ENCODE measurements around the gene CARS2.
A peak's percentile ranks its signal among the peaks of the same experiment; 100 is the strongest.
"Not testable (repeated sequence)": the region's sequence is repeated elsewhere in the genome, so short reads cannot be mapped to it uniquely, and the experiment has no call there.

Gene CARS2

DNA sequence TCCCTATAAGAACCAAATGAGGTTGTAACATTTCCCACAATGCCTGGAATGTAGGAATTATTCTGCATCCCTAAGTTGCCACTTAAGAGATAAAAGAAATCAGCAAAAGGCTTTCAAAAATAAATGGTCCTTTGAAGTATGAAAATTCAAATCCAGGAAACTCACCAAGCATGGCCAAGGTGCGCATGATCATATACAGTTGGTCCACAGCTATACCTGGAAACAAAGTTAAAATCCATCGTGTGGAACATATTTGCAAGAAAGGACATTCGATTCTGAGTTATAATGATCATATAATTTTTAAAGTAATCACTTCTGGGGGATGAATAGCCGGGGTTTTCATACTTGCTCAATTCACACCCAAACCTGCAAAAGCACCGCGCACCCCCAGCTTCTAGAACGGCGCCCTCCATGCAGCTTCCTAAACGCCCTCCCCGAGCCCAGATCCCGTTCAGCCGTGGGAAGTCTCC lies 525 bp downstream of the CARS2 start:
- no peak for DNase-seq

DNA sequence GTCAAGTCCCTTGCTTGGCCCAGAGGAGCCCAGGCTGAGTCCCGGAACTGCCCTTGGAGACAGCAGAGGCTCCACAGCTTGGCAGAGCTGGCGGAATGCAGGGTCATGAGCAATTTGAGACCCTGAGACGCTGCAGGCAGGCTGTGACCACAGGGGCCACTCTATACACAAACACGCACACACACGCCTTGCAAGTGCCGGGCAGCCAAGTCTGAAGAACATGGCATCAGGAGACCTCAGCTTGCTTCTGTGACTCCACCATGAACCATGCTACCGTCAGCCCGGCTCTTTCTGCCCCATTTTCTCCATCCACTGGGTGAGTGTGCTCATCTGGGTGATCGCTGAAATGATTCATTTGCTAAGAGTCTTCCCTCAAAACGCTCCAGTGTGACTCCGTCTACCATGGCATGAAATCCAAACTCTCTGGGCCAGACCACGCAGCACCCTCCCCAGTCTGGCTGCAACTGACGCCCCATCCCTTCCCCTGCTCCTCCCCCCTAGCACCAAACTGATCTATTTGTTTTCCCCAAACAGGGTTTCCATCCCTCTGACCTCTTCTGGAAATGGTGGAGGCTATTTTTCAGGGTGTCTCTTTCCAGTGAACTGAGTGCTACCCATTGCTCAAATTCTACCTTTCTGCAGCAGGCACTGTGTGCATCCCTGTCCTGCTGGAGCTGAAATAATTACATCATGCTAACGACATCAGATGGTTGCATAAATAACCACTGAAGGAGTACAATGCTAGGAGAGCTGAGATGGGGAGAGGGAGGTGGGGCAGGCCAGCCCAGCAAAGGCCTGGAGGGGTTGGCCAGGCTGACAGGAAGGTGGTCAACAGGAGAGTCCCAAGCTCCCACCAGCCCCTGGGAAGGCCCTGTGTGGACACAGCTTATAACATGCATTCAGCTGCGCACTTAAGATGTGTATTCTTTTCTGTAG lies 3.1 kb downstream of the CARS2 start:
- no peak for DNase-seq

DNA sequence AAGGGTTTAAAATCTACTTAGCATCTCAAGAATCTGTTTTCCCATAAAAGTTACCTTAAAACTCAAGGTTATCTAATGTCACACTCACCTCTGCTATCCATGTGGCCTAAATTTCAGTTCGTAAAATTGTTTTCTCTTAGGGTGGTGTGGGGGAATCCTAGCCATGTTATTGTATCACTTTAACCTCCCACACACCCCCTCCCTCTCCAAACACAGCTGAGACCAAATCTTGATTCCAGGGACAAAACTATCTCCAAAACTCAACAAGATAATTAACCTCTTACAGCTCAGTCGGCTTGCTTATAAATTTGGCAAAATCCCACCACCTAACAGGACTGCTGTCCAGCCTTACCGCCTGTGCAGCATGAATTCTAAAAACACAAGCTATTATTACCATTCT lies 3.8 kb downstream of the CARS2 start:
- DNase-seq = no peak

- DNase-seq = not testable (repeated sequence)
These were observed 4.9 kb downstream of the CARS2 start for GRCh38 chr13:110701061-110701460.

DNA sequence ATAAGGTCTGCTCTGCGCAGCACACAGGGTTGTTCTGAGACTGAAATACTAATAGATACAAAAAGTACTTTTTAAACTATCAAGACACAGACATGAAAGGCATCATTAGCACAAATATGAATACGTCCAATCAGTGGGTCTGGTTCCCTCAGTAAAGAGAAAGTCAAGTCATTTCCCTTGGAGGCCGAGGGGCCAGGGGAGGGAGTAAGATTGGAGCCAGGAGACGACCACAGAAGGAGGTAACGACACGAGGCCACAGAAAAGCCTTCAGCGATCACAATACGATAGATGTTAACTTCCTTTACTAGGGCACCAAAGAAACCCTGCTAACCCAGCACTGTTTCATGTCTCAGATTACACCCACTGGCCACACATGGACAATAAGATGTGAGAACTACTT lies 5.3 kb downstream of the CARS2 start:
- no peak for DNase-seq

- DNase-seq = no peak
These were observed 5.7 kb downstream of the CARS2 start for GRCh38 chr13:110700186-110700585.

DNA sequence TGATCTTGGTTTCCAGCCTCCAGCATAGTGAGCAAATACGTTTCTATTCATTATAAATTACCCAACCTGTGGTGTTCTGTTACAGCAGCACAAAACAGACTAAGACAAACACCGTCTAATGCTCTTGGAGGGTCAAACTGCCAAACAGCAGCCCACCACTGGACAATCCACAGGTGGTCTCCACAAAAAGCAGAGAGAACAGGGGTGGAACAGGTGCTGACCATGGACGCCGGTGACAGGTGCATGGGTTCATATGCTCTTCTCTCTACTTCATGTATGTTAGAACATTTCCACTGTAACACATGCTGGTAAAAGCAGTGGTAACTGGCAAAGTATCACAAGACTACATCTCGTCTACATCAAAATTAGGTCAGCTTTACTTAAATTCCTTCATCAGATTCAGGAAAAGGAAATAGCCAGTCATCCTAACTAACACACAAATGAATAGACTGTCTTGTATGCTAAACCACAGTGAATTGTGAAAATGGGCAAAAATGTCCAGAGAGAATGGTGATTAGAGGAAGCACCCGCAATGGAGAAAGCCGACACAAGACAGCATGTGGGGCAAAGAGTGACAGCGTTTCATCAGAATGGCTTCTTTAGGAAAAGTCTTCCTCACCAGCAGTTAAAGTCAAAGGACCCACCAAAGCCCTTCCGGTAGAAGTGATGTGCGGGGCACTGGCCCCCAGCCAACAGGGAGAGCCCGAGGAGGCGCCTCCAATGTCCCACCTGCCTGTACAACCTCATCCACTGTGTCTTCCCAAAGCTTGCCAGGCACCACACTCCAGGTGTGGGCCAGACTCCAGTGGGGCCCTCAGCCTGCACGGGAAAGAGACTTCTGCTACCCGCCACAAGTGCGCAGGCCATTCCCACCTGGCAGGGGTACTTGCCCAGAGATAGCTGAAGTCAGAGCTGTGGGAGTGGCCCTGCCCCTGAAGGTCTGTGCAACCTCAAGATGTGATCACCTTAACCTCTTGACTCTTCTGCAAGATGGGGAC lies 6.5 kb downstream of the CARS2 start:
- DNase-seq = no peak

DNA sequence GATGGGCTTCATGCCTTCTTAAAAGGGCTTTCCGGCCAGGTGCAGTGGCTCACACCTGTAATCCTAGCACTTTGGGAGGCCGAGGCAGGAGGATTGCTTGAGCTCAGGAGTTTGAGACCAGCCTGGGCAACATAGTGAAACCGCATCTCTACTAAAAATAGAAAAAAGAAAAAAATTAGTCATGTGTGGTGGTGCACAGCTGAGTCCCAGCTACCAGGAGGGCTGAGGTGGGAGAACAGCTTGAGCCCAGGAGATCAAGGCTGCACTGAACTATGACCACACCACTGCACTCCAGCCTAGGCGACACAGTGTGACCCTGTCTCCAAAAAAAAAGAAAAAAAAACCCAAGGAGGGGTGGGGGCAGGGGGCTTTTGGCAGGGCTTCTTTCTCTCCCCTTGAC lies 7.2 kb downstream of the CARS2 start:
- no peak for DNase-seq

DNA sequence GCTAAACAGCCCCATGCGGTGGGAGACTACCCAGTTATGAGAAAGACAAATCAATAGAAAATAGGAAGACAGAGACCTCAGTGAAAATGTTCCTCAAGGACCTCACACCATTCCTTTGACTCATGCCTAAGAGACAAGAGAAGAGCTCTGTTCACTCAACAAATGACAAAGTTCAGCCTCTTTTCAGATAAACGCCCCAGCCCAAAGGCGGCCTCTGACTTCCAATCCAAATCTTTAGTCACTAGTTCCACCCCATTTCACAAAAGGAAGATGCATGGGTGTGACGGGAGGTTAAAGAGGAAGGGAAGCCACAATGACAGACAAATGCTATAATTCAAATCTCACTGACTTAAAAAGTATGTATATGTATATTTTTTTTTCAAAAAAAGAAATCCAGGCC lies 8.1 kb downstream of the CARS2 start:
- no peak for DNase-seq

- no peak for DNase-seq
These were observed 9.1 kb downstream of the CARS2 start for GRCh38 chr13:110696776-110697175.

- DNase-seq = not testable (repeated sequence)
These were observed 10.1 kb downstream of the CARS2 start for GRCh38 chr13:110695774-110696173.

DNA sequence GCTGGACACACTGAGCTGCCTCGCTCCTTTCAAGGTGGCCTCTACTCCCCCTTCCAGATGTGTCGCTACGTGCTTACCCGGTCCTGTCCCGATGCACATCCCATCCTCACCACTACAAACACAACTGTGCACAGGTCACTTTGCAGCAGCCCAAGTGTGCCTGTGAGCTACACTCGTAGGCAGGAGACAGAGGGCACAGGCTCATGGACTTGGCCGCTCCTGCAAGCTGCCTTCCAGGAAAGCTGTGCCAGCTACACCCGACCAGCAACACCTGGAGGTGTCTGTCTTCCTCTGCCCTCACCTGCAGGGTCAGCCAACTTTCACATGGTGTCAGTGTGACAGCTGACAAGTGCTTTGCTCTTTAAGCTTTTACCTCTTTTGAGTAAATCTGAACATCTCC lies 15.4 kb downstream of the CARS2 start:
- no peak for DNase-seq

- no peak for DNase-seq
These were observed 16.2 kb downstream of the CARS2 start for GRCh38 chr13:110689711-110690110.

- no peak for DNase-seq
These were observed 16.9 kb downstream of the CARS2 start for GRCh38 chr13:110689041-110689440.

DNA sequence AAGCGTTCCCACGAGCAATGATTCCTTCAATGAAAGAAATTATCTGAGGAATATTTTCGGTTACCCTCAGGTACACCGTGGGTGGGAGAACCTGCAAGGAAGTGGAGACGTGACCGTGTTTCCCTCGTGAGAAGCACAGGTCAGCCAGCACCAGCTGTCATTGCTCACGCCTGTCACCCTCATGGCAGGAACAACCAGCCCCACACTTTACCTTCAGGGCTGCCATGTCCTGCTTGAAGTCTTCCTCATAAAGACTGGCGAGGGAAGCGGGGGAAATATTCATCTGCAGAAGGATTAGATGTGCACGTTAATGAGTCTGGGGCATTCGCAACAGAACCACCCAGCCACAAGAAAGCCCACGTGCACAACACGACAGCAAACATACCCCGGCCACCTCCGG lies 18.2 kb downstream of the CARS2 start:
- no peak for DNase-seq

GRCh38 chr13:110685305-110686020 lies 20.5 kb downstream of the CARS2 start:
- peak; percentile 10 for DNase-seq

DNA sequence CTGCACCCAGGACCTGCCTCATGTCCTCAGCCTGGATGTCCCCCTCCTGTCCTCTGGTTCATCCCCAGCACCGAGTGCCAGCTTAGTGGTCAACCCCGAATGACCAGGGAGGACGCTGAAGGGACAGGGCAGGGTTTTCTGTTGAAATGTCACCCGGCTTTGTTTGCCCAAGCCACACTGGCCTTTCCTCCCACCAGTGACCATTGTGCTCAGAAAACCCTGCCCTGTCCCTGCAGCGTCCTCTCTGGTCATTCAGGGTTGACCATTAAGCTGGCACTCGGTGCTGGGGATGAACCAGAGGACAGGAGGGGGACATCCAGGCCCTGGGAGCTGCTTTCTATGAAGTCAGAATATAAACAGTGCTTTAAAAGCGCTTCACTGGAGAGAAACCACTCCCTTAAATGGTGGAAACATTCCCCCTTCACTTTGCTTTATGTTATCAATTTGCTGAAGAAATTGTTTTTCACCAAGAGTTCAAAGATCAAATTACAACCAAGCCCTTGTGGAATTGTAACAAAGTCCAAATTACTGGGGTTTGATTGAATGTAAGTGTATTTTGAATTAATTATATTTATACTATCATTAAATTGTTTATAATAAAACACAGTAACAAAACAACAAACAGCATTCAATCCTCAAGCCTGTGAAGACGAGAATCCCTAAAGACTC lies 21.4 kb downstream of the CARS2 start:
- DNase-seq = no peak

- no peak for DNase-seq
These were observed 22.0 kb downstream of the CARS2 start for GRCh38 chr13:110683921-110684320.

- DNase-seq = no peak
These were observed 22.6 kb downstream of the CARS2 start for GRCh38 chr13:110683203-110683883.

DNA sequence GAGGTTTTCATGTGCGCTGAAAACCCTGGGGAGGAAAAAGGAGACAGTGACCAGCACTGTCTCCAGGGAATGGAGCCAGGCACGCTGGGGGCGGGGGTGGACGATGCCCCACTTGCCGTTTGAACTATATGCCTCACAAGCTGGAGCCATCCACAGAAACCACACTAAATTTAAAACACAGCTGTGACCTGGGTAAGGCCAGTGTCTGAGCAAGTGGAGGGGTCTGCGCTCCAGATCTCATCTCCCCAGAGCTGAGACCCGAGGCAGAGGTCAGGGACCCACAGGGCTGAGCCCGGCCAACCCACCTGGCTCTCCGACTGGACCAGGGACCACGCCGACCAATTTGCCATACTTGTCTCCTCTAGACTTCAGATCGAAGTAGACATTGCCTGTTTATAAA lies 23.2 kb downstream of the CARS2 start:
- DNase-seq = no peak

DNA sequence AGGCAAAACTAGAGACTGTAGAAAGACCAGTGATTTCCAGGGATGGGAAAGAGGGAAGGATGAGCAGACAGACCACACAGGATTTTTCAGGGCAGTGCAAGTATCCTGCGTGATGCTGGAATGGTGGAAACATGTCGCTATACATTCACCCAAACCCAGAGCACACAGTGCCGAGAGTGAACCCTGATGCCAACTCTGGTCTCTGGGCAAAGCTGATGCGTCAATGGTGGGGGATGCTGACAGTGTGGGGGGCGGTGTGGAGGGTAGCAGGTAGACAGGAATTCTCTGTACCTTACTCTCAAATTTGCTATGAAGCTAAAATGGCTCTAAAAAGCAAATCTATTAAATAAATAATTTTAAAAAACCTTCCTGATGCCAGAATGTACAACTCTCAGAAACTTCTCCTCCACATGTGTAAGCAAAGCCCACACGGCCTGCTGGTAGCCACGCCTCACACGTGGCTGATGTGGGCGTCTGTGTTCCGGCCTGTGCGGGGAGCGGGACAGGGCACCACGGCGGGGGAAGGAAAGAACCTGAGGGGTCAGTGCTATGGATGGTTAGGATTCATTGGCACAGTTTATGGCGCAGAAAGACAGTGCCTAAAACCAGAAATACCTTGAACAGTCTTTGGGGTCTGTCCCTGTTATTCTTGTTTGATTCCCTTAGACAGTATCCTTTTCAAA lies 23.9 kb downstream of the CARS2 start:
- DNase-seq = no peak
